H1 (cell line): ENCODE data around the gene C2CD5.

Experiments used
- ATF3 ChIP-seq: IDR thresholded peaks from 2 replicates; pipeline ENCODE4 v1.6.1; 2011; ENCODE audit warnings: low read depth, mild to moderate bottlenecking, low read length; ENCODE audit not compliant: insufficient read depth
- BRCA1 ChIP-seq: IDR thresholded peaks from 2 replicates; pipeline ENCODE4 v1.6.1; 2012; ENCODE audit warnings: low read depth, low read length, improper control_type of control experiment
- CHD7 ChIP-seq: fragments of 300-600 bp; sonication (generic); IDR thresholded peaks from 2 replicates; pipeline ENCODE4 v1.7.1; 2012; ENCODE audit warnings: low read length, moderate library complexity, mild to moderate bottlenecking, inconsistent platforms; ENCODE audit not compliant: insufficient replicate concordance
- CTCF ChIP-seq, 3 experiments: IDR thresholded peaks; 1 replicate in 2 of 3; 2 replicates in 1 of 3; pipeline versions ENCODE4 v1.5.1 to v1.6.1; 2011; ENCODE audit warnings: low read length in 3 of 3, mild to moderate bottlenecking in 3 of 3, inconsistent platforms in 2 of 3, low read depth in 1 of 3, moderate library complexity in 1 of 3; ENCODE audit not compliant: insufficient read depth in 1 of 3; ENCODE audit errors: control extremely low read depth in 1 of 3
- EGR1 ChIP-seq: IDR thresholded peaks from 2 replicates; pipeline ENCODE4 v1.6.1; 2011; ENCODE audit warnings: low read depth, low read length, borderline replicate concordance
- EZH2 ChIP-seq: fragments of 200-600 bp; sonication (generic); IDR thresholded peaks from 2 replicates; pipeline ENCODE4 v1.7.1; 2012; ENCODE audit warnings: low read depth, mild to moderate bottlenecking, moderate library complexity, low read length, inconsistent platforms; ENCODE audit not compliant: severe bottlenecking
- JUND ChIP-seq: IDR thresholded peaks from 2 replicates; pipeline ENCODE4 v1.6.1; 2011; ENCODE audit warnings: mild to moderate bottlenecking, improper control_type of control experiment, low read length
- KDM4A ChIP-seq: IDR thresholded peaks from one replicate; pipeline ENCODE4 v1.7.1; 2012; ENCODE audit warnings: low read depth, mild to moderate bottlenecking, moderate library complexity, low read length, inconsistent platforms; ENCODE audit not compliant: severe bottlenecking
- POLR2A ChIP-seq, 2 experiments: IDR thresholded peaks; 1 replicate in 1 of 2; 2 replicates in 1 of 2; pipeline ENCODE4 v1.6.1; 2011; ENCODE audit warnings: low read depth in 2 of 2, low read length in 2 of 2, mild to moderate bottlenecking in 2 of 2; ENCODE audit errors: control extremely low read depth in 1 of 2
- POLR2AphosphoS5 ChIP-seq: IDR thresholded peaks from 2 replicates; pipeline ENCODE4 v1.6.1; 2011; ENCODE audit warnings: low read depth, low read length
- RFX5 ChIP-seq: IDR thresholded peaks from 2 replicates; pipeline ENCODE4 v1.6.1; 2011; ENCODE audit warnings: low read depth, low read length, improper control_type of control experiment, borderline replicate concordance
- RNF2 ChIP-seq: fragments of 200-900, 300-1000 bp; sonication (generic); IDR thresholded peaks from 2 replicates; pipeline ENCODE4 v1.7.1; 2016; ENCODE audit warnings: borderline replicate concordance, low read depth, mild to moderate bottlenecking, antibody characterized with exemption, low read length; ENCODE audit not compliant: poor library complexity, severe bottlenecking; ENCODE audit errors: missing control alignments
- TAF1 ChIP-seq: IDR thresholded peaks from 2 replicates; pipeline ENCODE4 v1.6.1; 2011; ENCODE audit warnings: mild to moderate bottlenecking, low read depth, low read length
- YY1 ChIP-seq: IDR thresholded peaks from 2 replicates; pipeline ENCODE4 v1.6.1; 2011; ENCODE audit warnings: low read depth, mild to moderate bottlenecking, low read length

- TF ChIP-seq TAF1 (no peak), BRCA1 (no peak), EZH2 (no peak), CTCF (IDR thresholded peaks at IDR 0.05; ENCODE audit: control extremely low read depth in 1 of 3, insufficient read depth in 1 of 3, low read depth in 1 of 3, low read length in 3 of 3) (no peak), EGR1 (no peak), KDM4A (no peak), POLR2A (IDR thresholded peaks at IDR 0.05; ENCODE audit: control extremely low read depth in 1 of 2, low read depth in 2 of 2, low read length in 2 of 2) (no peak), CHD7 (no peak), JUND (no peak), POLR2AphosphoS5 (no peak), ATF3 (no peak), YY1 (no peak), RNF2 (no peak), RFX5 (no peak)
Measured at GRCh38 chr12:22538311-22538710, 6.0 kb downstream of the C2CD5 start.
